Esophagus squamous epithelium (tissue), 4 donors: Measurements from ENCODE around the gene NECTIN1.

ENCODE experiments used
- CTCF ChIP-seq, 6 experiments: fragments of 450-650 bp in 4 of 6; fragments of 200-600 bp in 2 of 6; sonication (generic) in 2 of 6; IDR thresholded peaks; one replicate each; pipeline ENCODE4 v1.5.1; 2016 to 2019; ENCODE audit warnings: antibody characterized with exemption in 6 of 6, mild to moderate bottlenecking in 4 of 6, moderate library complexity in 4 of 6
- POLR2A ChIP-seq, 4 donors: fragments of 450-650 bp; IDR thresholded peaks; one replicate each; pipeline ENCODE4 v1.6.1; 2017; ENCODE audit warnings: antibody characterized with exemption in 4 of 4, mild to moderate bottlenecking in 4 of 4, moderate library complexity in 3 of 4

GRCh38 chr11:119745776-119746535, 17.0 kb upstream of the NECTIN1 start:
- no peak for TF ChIP-seq POLR2A (IDR thresholded peaks at IDR 0.05)
- no peak for TF ChIP-seq CTCF (IDR thresholded peaks at IDR 0.05)
